Measurements from ENCODE around the gene SEC23IP.
"Not testable (repeated sequence)": the region's sequence is repeated elsewhere in the genome, so short reads cannot be mapped to it uniquely, and the experiment has no call there.

SEC23IP gene

DNA sequence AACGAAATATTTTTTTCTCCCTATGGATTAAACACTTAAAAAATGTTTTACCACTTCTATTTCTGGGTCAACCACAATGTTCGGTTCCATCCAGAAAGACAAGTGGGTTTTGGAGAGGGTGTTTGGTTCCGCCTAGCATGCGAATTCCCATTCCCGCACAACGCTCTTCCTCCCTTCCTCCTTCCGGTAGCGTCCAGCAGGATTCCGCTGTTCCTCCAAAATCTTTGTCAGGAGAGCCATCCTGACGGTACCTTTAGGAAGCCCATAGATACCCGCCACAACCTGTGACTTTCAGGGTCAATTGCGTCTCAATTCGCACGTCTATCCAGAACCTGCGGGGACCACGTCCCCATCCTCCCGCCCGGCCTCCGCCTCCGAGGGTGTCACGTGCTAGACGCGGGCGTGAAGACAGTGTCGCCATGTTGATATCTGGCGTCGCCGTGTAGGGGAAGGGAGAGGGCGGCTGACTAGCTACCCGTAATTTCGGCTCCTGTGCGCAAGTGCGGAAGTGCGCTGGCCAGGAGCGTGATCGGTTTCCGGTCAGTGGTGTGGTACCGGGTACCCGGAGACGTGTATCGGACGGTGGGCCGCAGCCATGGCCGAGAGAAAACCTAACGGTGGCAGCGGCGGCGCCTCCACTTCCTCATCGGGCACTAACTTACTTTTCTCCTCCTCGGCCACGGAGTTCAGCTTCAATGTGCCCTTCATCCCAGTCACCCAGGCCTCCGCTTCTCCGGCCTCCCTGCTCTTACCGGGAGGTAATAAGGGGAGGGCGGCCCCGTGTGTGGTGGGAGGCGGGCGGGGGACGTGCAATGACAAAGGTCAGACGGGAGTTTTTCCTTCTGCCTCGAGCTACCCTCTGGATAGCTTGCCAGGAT lies at the start of gene SEC23IP:
Gene SEC23IP, plus strand, starts transcription at position 543 of the 878 bp plus-strand sequence. Its CDS starts 53 bp downstream, at position 596.
- peak; percentile 93 for DNase-seq (ENCODE audit: low spot score)

DNA sequence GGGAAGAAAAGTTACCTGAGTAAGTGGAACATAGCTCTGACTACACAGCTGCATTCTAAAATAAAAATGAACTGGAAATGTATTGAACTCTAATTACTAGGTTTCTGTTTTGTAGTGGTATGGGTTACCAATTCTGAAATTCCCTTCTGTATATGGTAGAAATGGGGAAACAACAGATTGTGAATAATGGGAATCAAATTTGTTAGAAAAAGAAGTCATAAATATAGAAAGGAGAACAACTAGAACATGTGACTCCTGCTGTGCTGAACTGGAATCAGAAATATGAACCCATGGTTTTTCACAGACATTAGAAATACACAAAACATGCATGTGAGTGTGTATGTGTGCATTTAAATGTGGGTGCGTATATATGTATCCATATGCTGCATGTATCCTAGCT lies 46.9 kb upstream of the SEC23IP start:
- no peak for DNase-seq (ENCODE audit: low spot score)

DNA sequence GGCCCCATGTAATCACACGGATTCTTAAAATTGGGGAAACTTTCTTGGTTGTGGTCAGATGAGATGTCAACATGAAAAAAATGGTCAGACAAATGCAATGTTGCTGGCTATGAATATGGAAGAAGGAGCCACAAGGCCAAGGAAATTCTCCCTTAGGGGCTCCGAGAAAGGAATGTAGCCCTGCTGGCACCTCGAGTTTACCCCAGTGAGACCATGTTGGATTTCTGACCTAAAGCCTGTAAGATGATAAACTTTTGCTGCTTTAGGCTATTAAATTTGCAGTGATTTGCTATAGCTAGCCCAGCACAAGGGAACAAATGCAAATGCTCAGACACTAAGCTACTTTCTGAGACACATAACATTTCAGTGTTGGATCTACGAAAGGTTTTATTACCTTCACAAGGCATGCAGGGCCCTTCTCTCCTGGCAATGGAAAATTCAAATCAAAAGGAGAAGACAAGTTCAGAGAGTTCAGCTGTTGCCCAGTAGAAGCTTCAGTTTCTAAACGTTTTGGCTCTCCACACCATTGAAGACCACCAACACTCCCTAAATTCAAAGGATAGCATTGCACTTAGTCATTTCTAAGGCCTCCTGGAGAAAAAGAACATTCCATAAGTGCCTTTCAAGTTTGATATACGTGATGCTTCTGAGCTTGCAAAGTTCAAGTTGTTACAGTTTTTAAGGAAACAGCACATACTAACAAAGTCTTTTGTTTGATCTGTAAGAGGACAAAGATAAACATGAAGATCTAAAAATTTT lies 43.3 kb upstream of the SEC23IP start:
- DNase-seq (ENCODE audit: low spot score), result no peak

DNA sequence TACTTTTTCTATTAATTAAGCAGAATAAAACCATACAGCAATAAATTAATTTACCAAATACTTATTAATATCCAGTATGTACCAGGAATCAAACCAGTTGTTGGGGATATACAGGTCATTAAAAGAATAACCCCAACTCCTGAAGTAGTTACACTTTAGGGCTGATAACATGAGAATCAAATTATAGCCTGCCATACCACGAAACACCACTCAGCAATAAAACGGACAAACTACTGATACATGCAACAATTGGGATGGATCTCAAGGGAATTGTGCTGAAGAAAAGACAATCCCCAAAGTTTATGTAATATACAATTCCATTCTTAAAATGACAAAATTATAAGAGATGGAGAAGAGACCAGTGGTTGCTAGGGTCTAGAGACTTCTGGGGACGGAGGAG lies 42.6 kb upstream of the SEC23IP start:
- DNase-seq (ENCODE audit: low spot score), result no peak

- DNase-seq (ENCODE audit: low spot score), result no peak
These were observed 40.3 kb upstream of the SEC23IP start for GRCh38 chr10:119852277-119852676.

- no peak for DNase-seq (ENCODE audit: low spot score)
These were observed 39.7 kb upstream of the SEC23IP start for GRCh38 chr10:119852822-119853221.

DNA sequence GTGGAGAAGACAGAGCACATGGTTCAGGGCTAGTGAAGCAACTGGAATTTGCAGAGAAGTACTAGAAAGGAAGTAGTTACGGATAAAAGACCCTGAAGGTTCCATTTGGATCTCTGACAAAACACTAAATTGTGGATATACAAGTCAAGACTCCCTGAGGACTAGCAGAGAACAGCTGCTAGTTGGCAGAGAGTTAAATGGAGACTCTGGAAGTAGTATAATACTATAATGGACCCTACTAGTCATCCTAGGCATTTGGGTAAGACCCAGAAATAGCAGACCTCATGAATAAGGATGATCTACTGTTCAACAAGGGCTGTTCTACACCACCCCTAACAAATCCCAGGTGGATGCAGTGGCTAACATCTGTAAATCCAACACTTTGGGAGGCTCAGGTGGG lies 39.0 kb upstream of the SEC23IP start:
- no peak for DNase-seq (ENCODE audit: low spot score)

- DNase-seq (ENCODE audit: low spot score), result no peak
These were observed 34.5 kb upstream of the SEC23IP start for GRCh38 chr10:119858063-119858462.

- peak; percentile 52 for DNase-seq (ENCODE audit: low spot score)
These were observed 32.9 kb upstream of the SEC23IP start for GRCh38 chr10:119859420-119860258.

DNA sequence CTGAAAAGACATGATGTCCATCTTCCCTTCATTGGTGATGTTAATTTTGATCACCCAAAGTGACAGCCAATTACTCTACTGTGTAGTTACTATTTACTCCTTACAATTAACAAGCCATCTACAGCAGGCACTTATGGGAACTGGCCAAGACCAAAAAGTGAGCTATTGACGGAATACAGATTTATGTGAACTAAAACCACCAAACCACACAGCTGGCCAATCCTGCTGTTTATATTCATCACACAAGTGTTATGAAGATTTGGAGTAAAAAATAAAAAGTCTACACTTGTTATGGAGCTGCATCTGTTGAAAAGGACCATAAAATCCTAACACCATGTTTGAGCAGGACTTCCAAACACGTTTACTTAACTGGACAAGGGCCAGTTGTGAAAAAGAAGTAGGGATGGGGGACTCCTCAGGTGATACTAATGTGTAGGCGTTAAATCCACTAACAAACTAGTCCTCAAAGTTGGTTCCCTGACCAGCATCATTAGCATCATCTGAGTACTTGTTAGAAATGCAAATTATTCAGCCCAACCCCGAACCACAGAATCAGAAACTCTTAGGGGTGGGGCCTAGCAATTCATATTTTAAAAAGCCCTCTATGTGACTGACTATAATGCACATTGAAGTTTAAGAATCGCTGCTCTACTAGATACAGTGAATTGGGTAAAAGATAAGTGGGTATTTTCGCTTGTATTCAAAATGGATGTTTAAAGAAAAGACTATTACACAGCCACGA lies 31.5 kb upstream of the SEC23IP start:
- no peak for DNase-seq (ENCODE audit: low spot score)

DNA sequence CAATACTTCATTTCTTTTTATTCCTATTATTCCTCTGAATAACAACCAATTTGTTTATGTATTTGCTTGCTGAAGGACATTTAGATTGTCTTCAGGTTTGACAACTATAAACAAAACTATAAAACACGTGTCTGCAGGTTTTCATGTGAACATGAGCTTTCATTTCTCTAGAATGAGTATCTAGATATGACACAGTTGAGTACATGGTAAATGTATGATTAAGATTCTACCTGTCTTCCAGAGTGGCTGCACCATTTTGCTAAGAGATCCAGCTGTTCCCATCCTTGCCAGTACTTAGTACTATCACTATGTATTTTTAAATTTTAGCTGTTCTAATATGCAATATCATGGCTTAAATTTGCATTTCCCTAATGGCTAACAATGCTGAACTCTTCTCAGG lies 30.0 kb upstream of the SEC23IP start:
- DNase-seq (ENCODE audit: low spot score), result no peak

DNA sequence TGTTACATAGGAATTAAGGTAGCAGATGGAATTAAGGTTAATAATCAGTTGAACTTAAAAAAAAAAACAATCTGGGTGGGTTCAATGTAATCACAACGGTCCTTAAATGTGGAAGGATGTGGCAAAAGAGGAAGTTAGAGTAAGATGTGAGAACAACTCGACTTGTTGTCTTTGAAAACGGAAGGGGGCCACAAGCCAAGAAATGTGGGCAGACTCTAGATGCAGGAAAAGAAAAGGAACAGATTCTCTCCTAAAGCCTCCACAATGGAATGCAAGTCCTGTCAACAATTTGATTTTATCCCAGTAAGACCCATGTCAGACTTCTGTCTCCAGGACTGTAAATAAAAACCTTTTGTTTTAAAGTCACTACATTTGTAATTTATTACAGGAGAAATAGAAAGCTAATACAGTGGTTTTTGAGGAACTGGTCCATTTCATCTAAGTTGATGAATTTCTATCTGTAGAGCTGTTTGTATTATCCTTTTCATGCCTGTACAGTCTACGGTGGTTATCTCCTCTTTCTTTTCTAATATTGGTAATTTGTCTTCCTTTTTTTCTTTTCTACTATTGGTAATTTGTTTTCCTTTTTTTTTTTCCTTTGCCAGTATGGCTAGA lies 28.5 kb upstream of the SEC23IP start:
- no peak for DNase-seq (ENCODE audit: low spot score)

DNA sequence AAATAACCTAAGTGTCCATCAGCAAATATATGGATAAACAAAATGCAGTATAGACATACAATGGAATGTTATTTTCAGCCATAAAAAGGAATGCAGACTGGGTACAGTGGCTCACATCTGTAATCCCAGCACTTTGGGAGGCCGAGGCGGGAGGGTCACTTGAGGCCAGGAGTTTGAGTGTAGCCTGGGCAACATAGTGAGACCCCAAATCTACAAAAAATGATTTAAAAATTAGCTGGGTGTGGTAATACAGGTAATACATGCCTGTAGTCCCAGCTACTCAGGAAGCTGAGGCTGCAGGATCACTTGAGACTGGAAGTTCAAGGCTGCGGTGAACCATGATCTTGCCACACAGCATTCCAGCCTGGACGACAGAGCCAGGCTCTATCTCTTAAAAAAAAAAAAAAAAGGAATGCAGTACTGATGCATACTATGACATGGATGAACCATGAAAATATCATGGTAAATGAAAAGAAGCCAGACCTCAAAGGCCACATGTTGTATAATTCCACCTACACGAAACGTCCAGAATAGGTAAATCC lies 26.8 kb upstream of the SEC23IP start:
- no peak for DNase-seq (ENCODE audit: low spot score)

GRCh38 chr10:119867317-119867716 lies 25.2 kb upstream of the SEC23IP start:
- DNase-seq (ENCODE audit: low spot score), result no peak

- DNase-seq (ENCODE audit: low spot score), result not testable (repeated sequence)
These were observed 23.1 kb upstream of the SEC23IP start for GRCh38 chr10:119869398-119869797.

DNA sequence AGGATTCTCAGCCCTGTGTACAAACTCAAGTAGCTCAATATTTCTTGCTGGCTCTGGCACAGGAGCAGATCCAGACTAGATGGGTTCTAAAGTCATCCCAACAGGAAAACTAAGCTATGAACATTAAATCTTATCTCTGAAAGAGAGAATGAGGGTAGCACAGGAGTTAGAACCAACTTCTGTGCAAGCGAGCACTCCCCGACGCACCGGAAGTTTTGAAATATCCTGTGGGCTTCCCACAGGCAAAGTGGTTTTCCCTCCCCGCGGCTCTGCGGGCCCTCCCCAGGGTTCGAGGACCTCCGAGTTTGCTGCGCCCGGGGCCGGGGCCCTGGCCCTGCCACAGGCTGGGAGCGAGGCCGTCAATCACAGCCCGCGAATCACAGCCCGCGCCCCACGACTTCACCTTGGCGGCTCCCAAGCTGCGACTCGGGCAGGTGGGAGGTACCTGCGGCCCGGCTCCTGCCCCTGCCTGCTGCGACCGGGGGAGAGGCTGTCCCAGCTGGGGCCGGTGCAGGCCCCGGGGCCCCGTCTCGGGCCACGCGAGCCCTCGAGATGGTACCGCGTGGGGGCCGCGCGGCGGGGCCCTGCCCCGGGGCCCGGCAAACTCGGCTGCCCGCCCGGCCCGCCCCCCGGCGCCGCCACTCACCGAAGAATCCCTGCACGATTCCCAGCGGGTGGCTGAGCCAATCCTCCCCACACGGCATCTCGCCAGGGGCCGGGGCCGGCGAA lies 20.5 kb upstream of the SEC23IP start:
- peak; percentile 44 for DNase-seq (ENCODE audit: low spot score)

DNA sequence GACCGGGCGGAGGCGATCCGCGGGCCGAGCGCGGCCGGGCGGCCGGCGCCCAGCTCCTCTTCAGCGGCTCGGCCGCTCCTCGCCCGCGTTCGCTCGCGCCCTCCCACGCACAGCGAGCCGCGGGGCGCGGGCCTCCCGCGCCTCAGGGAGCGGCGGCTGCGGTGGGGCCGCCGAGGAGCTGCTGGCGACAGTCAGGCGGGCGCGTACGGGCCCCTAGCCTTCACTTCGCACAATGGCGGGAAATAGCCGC lies 20.0 kb upstream of the SEC23IP start, which contains the start of gene MCMBP:
Gene MCMBP, minus strand, starts transcription at position 234 of the 250 bp plus-strand sequence. CDS start 259 bp downstream, outside the sequence.
- DNase-seq (ENCODE audit: low spot score), result no peak

GRCh38 chr10:119872860-119873681 lies 19.5 kb upstream of the SEC23IP start:
- DNase-seq (ENCODE audit: low spot score), result peak; percentile 86

- DNase-seq (ENCODE audit: low spot score), result no peak
These were observed 14.0 kb upstream of the SEC23IP start for GRCh38 chr10:119878524-119878923.
